Kasumi-1 (cell line): ENCODE results near the gene PCSK4.

Experiments used
- DNase-seq, 2 experiments: peaks; one replicate each; lab custom pipeline; 2025; lab: John Stamatoyannopoulos, UW

Gene PCSK4

GRCh38 chr19:1438035-1438932 is 51.9 kb downstream of the PCSK4 start, which contains the start of gene RPS15:
RPS15 (plus strand) TSS chr19:1438396; CDS start chr19:1438426, 30 bp downstream.
- peak; percentile 87 to 91 for DNase-seq

- DNase-seq: no peak
Observed at GRCh38 chr19:1437609-1438008, 52.5 kb downstream of the PCSK4 start.

- no peak for DNase-seq
Observed at GRCh38 chr19:1435378-1435989, 54.7 kb downstream of the PCSK4 start.

DNA sequence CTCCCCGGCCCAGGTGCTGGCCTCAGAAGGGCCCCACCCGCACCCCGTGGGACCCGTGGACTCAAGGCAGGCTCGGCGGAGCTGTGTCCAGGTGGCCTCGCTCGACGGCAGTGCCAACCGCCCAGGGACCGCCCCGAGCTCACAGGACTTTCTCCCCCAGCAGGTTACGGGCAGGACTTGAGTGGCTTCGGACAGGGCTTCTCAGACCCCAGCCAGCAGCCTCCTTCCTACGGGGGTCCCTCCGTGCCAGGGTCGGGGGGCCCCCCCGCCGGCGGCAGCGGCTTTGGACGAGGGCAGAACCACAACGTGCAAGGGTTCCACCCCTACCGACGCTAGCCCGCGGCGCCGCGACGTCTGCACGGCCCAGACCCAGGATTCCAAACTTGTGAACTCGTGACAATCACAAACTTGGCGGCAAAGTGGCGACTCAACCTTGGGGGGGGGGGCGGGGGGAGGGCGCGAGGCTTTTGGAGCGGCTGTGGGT is 55.5 kb downstream of the PCSK4 start:
- DNase-seq: no peak

DNA sequence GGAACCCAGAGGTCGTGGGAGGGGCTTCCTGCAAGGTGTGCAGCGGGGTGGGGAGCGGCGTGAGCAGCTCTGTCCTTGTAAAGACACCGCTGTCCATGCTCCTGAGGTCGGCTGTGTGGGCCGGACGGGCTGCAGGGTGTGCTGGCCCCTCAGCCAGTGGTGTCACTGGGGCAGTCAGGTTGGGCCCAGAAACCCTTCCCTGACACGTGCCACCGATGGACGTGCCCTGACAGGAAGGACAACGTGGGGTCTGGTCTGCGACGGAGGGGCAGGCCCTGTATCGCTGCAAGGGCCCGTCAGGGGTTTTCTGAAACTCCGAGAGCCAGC is 56.1 kb downstream of the PCSK4 start:
- no peak for DNase-seq

GRCh38 chr19:1433119-1434039 is 56.8 kb downstream of the PCSK4 start:
- DNase-seq: no peak

DNA sequence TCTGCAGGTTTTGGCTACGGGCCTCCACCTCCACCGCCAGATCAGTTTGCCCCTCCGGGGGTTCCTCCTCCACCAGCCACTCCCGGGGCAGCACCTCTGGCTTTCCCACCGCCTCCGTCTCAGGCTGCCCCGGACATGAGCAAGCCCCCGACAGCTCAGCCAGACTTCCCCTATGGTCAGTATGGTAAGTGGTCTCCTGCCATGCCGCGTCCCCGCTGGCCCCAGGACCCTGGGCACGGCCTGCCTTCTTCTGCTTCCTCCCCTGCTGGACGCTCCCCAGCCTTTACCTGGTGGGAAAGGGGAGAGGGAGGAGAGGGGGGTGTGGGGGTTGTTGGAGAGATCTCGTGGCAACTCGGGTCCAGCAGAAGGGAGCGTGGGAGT is 57.7 kb downstream of the PCSK4 start:
- DNase-seq: no peak

DNA sequence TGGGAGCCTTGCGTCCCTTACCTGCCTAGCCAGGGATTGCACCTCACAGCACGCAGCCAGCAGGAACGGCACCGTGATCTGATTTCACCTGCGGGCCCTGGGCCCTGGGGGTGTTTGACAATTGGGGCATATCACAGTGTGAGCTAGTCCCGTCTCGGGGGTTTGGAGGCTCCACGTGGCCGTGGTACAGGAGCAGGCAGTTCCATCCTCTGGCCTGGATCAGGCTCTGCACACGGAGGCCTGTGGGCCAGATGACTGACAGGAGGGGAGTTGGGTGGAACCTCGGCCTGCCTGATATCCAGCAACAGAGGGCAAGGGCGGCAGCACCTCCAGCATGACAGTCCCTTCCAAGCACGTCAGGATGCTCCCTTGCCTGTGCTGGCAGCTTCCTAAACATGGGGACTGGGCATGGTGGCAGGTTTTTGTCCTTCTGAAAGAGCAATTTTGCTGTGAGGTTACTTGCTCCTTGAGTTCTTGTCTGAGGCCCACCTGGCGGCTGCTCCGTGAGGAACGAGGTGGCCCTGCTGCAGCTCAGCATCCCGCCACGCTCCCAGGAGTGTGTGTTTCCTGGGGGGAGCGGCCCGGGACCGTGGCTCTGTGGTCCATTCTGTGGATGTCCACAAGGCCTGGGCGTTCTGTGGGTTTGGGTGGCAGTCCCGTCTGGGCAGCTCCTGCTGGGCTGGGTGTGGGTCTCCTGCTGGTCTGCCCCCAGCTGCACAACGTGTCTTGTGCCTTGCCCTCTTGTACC is 58.2 kb downstream of the PCSK4 start:
- no peak for DNase-seq
